Panc1 (cell line): ENCODE measurements around the gene ZCCHC24. TPM values are rescaled to one million over a fixed set of nuclear protein-coding genes. Genes with fewer than 3 reads are reported as not detected.

Experiments used
- ATAC-seq: fragments of 200-7000 bp; cut with Tn5 transposase; 2 replicates; pipeline ENCODE4 v1.9.1; 2020; ENCODE audit warnings: mild to moderate bottlenecking, moderate library complexity
- BruUV-seq: library from RNA; stranded (reverse); fragments of 400-500 nt; replicated peaks from 2 replicates; lab custom pipeline; 2021; lab: Mats Ljungman, UMichigan
- CTCF ChIA-PET: fragments of 300-600 bp; sonication (Branson Sonifier 250); formaldehyde crosslinking; loops from one replicate; lab custom pipeline; 2022; ENCODE audit warnings: antibody characterized with exemption; lab: Charles Lee
- POLR2A ChIA-PET: fragments of 300-600 bp; sonication (Branson Sonifier 250); formaldehyde crosslinking; loops from one replicate; lab custom pipeline; 2022; ENCODE audit warnings: antibody characterized with exemption; lab: Charles Lee
- DNase-seq: peaks from one replicate; pipeline ENCODE4 v3.0.0-alpha.2; 2010; ENCODE audit warnings: low read depth, low spot score
- H3K27ac ChIP-seq: 2 replicates; pipeline ENCODE4 v1.5.1; 2011; ENCODE audit warnings: mild to moderate bottlenecking, low read length, inconsistent platforms
- H3K27me3 ChIP-seq: fragments of 200-500 bp; sonication (Bioruptor generic); 2 replicates; pipeline ENCODE4 v1.6.0; 2014; ENCODE audit warnings: low read length, inconsistent platforms; ENCODE audit not compliant: control insufficient read depth, insufficient read depth
- H3K36me3 ChIP-seq: fragments of 200-500 bp; sonication (Bioruptor generic); 2 replicates; pipeline ENCODE4 v1.5.1; 2014; ENCODE audit warnings: inconsistent platforms, mild to moderate bottlenecking, low read length, moderate library complexity; ENCODE audit not compliant: control insufficient read depth, insufficient read depth
- H3K4me1 ChIP-seq: 2 replicates; pipeline ENCODE4 v1.5.1; 2011; ENCODE audit warnings: inconsistent platforms, mild to moderate bottlenecking, low read length, moderate library complexity; ENCODE audit not compliant: control insufficient read depth, insufficient read depth
- H3K4me3 ChIP-seq, 2 experiments: 2 replicates each; pipeline ENCODE4 v1.5.1; 2011 to 2012; ENCODE audit warnings: low read depth in 2 of 2, low read length in 2 of 2, mild to moderate bottlenecking in 2 of 2, inconsistent platforms in 1 of 2, moderate library complexity in 1 of 2
- H3K9me3 ChIP-seq: fragments of 200-500 bp; sonication (Bioruptor generic); 2 replicates; pipeline ENCODE4 v1.5.1; 2014; ENCODE audit warnings: low read depth, mild to moderate bottlenecking, inconsistent platforms, low read length, moderate library complexity; ENCODE audit not compliant: control insufficient read depth, insufficient read depth
- CTCF ChIP-seq: fragments of 450-650 bp; IDR thresholded peaks from 2 replicates; pipeline ENCODE4 v1.5.1; 2017; ENCODE audit warnings: mild to moderate bottlenecking
- POLR2AphosphoS5 ChIP-seq: IDR thresholded peaks from 2 replicates; pipeline ENCODE4 v1.6.1; 2012; ENCODE audit warnings: mild to moderate bottlenecking, low read depth, low read length, moderate library complexity
- REST ChIP-seq, 2 experiments: IDR thresholded peaks; 2 replicates each; pipeline ENCODE4 v1.6.1; 2011 to 2012; ENCODE audit warnings: low read depth in 2 of 2, control low read depth in 1 of 2, low read length in 1 of 2, mild to moderate bottlenecking in 1 of 2, moderate library complexity in 1 of 2; ENCODE audit not compliant: insufficient read depth in 1 of 2
- SIN3A ChIP-seq: IDR thresholded peaks from 2 replicates; pipeline ENCODE4 v1.6.1; 2012; ENCODE audit warnings: low read depth, mild to moderate bottlenecking, low read length, moderate library complexity, borderline replicate concordance; ENCODE audit not compliant: insufficient read depth
- TCF7L2 ChIP-seq: IDR thresholded peaks from 2 replicates; pipeline ENCODE4 v1.6.1; 2011; ENCODE audit warnings: mild to moderate bottlenecking, low read depth, low read length, inconsistent platforms
- in situ Hi-C: cut with HindIII; loops from 2 replicates; pipeline ENCODE4 v1.10.0; 2016; ENCODE audit warnings: low sequenced_read_pairs, low pct_unique_long_range_greater_than_20kb
- intact Hi-C: fragments of 100-400 bp; cut with micrococcal nuclease; formaldehyde crosslinking; loops from one replicate; pipeline ENCODE4 v1.10.0; 2022; ENCODE audit not compliant: unreplicated experiment
- total RNA-seq: library from RNA; stranded (reverse); gene quantifications from one replicate; pipeline ENCODE4 v1.2.1, GENCODE V29; 2021; ENCODE audit not compliant: unreplicated experiment

ZCCHC24 gene
- total RNA-seq, 1 experiment from 2014 or later, result 7.8 TPM

- ChIA-PET POLR2A (no interaction called here), CTCF (no interaction called here)
- DNase-seq, result no peak
- no peaks in the 10 kb centered on the region for H3K4me1 ChIP-seq
- H3K27me3 ChIP-seq, result no peaks in the 10 kb centered on the region
- no peaks in the 10 kb centered on the region for H3K36me3 ChIP-seq
- BruUV-seq, result TSS peak; percentile 28
- H3K4me3 ChIP-seq, result no peak overlapping the region
- no peak for ATAC-seq
- H3K9me3 ChIP-seq, result no peaks in the 10 kb centered on the region
- TF ChIP-seq SIN3A (no peak), CTCF (no peak), REST (IDR thresholded peaks at IDR 0.05; ENCODE audit: insufficient read depth in 1 of 2, low read depth in 2 of 2, low read length in 1 of 2) (no peak), TCF7L2 (no peak), POLR2AphosphoS5 (no peak)
- in situ Hi-C loops, result no loop called here
- no peak overlapping the region for H3K27ac ChIP-seq
- intact Hi-C loops, result no loop called here
Observed at GRCh38 chr10:79427965-79428364, 17.5 kb downstream of the ZCCHC24 start.

- no peaks in the 10 kb centered on the region for H3K4me1 ChIP-seq
- H3K27ac ChIP-seq, result no peak overlapping the region
- CTCF ChIA-PET, result no interaction called here
- no TSS peak for BruUV-seq
- H3K27me3 ChIP-seq, result no peaks in the 10 kb centered on the region
- no peak for ATAC-seq
- no peak overlapping the region for H3K4me3 ChIP-seq
- in situ Hi-C loops, result no loop called here
- no peaks in the 10 kb centered on the region for H3K9me3 ChIP-seq
- TF ChIP-seq SIN3A, result no peak
- no peak for TF ChIP-seq REST (IDR thresholded peaks at IDR 0.05; ENCODE audit: insufficient read depth in 1 of 2, low read depth in 2 of 2, low read length in 1 of 2)
- TF ChIP-seq CTCF, result no peak
- TF ChIP-seq POLR2AphosphoS5, result no peak
- no peak for TF ChIP-seq TCF7L2
- POLR2A ChIA-PET, result no interaction called here
- DNase-seq, result no peak
- H3K36me3 ChIP-seq, result no peaks in the 10 kb centered on the region
- intact Hi-C loops, result no loop called here
Observed at GRCh38 chr10:79425074-79425532, 20.3 kb downstream of the ZCCHC24 start.
